Activated naive CD8-positive, alpha-beta T cell (primary cell): ENCODE measurements around the gene BSCL2.

Experiments
- H3K27ac Mint-ChIP-seq: one replicate; pipeline ENCODE4 v1.8.0; 2021; ENCODE audit warnings: mixed read lengths
- H3K27me3 Mint-ChIP-seq: one replicate; pipeline ENCODE4 v1.8.0; 2021; ENCODE audit warnings: mixed read lengths
- H3K36me3 Mint-ChIP-seq: one replicate; pipeline ENCODE4 v1.8.0; 2021; ENCODE audit warnings: mixed read lengths
- H3K4me1 Mint-ChIP-seq: one replicate; pipeline ENCODE4 v1.8.0; 2021; ENCODE audit warnings: low read depth, mixed read lengths
- H3K4me3 Mint-ChIP-seq: one replicate; pipeline ENCODE4 v1.8.0; 2021; ENCODE audit warnings: mild to moderate bottlenecking, mixed read lengths
- H3K9me3 Mint-ChIP-seq: one replicate; pipeline ENCODE4 v1.8.0; 2021; ENCODE audit warnings: low read depth, mixed read lengths

BSCL2 gene

GRCh38 chr11:62726915-62727164 lies 19.6 kb upstream of the BSCL2 start:
- Mint-ChIP-seq H3K4me3 (peak overlapping the region; percentile 96), H3K27me3 (no peaks in the 10 kb centered on the region), H3K27ac (peak overlapping the region; percentile 98), H3K4me1 (peaks cover 54% of the 10 kb centered on the region), H3K9me3 (no peaks in the 10 kb centered on the region), H3K36me3 (peaks cover 20% of the 10 kb centered on the region)

- no peaks in the 10 kb centered on the region for H3K27me3 Mint-ChIP-seq
- no peaks in the 10 kb centered on the region for H3K9me3 Mint-ChIP-seq
- H3K4me3 Mint-ChIP-seq, result peak overlapping the region; percentile 96
- peak overlapping the region; percentile 86 for H3K27ac Mint-ChIP-seq
- H3K36me3 Mint-ChIP-seq, result peaks cover 20% of the 10 kb centered on the region
- H3K4me1 Mint-ChIP-seq, result peaks cover 55% of the 10 kb centered on the region
Measured at GRCh38 chr11:62726156-62726914, 19.1 kb upstream of the BSCL2 start.

DNA sequence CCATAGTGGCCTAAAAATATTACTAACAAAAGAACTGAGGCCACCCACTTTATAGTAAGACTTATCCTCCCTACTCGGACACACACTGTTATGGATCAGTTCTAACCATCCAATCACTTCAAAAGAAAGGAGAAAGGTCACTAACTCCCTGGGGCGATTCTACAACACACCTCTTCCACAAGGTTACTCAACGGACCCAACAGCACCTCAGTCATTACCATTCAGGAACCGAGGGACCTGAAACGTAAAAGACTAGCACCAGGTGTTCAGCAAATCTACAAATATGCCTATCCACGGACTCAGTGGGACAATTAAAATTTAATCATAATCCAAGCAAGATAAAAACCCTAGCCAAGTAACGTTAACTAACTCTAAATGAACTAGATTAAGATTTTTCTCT lies 18.4 kb upstream of the BSCL2 start:
- H3K36me3 Mint-ChIP-seq, result peaks cover 20% of the 10 kb centered on the region
- no peaks in the 10 kb centered on the region for H3K27me3 Mint-ChIP-seq
- H3K27ac Mint-ChIP-seq, result peak overlapping the region; percentile 86

DNA sequence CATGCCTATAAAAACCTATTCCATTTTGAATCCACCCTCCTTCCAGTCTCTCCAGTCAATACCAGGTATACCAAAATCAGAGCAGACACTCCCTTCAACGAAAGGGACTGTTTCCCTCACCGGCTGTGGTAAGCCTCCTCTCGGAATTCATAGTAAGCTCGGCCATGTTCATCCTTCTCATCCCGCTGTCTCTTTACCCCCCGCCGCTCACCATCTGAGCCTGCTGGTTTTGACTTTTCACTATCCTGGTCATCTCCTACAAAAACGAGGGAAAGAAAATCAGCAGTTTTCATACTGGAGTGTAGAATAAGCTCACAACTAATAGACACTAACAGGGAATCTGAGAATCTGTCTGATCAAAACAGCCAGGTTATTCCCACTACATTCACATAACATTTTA lies 16.9 kb upstream of the BSCL2 start:
- Mint-ChIP-seq H3K27me3 (no peaks in the 10 kb centered on the region), H3K4me1 (peaks cover 58% of the 10 kb centered on the region), H3K36me3 (peaks cover 24% of the 10 kb centered on the region), H3K4me3 (peak overlapping the region; percentile 96), H3K9me3 (no peaks in the 10 kb centered on the region), H3K27ac (peak overlapping the region; percentile 62)

More for the DNA sequence above, 18.4 kb upstream of the BSCL2 start:
- Mint-ChIP-seq H3K9me3 (no peaks in the 10 kb centered on the region), H3K4me3 (peak overlapping the region; percentile 96), H3K4me1 (peaks cover 56% of the 10 kb centered on the region)

- Mint-ChIP-seq H3K36me3 (peaks cover 28% of the 10 kb centered on the region), H3K4me3 (no peak overlapping the region), H3K4me1 (peaks cover 61% of the 10 kb centered on the region), H3K27me3 (no peaks in the 10 kb centered on the region), H3K9me3 (no peaks in the 10 kb centered on the region), H3K27ac (peak overlapping the region; percentile 73)
Measured at GRCh38 chr11:62721994-62722393, 14.8 kb upstream of the BSCL2 start.

DNA sequence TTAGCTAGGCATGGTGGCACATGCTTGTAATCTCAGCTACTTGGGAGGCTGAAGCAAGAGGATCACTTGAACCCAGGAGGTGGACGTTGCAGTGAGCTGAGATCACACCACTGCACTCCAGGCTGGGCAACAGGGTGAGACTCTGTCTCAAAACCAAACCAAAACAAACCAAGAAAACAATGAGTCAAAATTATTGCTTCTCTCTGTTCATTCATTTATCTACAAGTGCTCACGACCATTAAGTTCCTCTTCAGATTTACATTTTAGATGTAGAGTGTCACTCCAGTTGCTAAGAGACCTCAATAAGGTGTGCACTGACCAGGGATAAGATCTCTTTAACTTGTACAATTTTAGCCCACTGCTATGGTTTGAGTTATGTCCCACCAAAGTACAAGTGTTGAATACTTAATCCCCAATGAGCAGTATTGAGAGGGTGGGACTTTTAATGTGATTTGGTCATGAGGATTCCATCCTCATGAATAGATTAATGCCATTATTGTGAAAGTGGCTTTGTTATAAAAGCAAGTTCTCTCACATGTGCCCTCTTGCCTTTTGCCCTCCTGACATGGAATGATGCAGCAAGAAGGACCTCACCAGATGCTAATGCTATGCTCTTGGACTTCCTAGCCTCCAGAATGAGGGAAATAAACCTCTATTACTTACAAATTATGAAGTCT lies 12.2 kb upstream of the BSCL2 start:
- Mint-ChIP-seq H3K27ac (peak overlapping the region; percentile 78), H3K36me3 (peaks cover 24% of the 10 kb centered on the region), H3K4me3 (no peak overlapping the region), H3K4me1 (peaks cover 58% of the 10 kb centered on the region), H3K9me3 (no peaks in the 10 kb centered on the region), H3K27me3 (no peaks in the 10 kb centered on the region)

DNA sequence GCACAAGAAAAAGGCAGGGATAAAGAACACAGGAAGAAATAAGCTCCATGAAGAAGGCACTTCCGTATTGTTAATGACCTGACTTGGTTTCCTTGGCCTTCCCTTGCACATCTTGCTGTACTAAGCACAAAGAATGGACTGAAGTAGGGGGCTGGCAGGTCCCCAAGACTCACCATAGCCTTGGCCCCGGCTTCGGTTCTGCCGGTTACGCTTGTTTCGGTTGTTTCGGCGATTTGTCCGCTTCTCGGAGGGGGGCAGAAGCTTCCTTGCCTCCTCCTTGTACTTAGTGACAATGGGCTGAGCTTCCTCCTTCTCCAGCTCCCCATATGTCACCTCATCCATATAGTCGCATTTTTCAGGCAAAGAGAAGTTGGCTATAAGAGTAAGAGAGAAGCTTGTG lies 9.6 kb upstream of the BSCL2 start:
- peaks cover 55% of the 10 kb centered on the region for H3K4me1 Mint-ChIP-seq
- no peaks in the 10 kb centered on the region for H3K9me3 Mint-ChIP-seq
- H3K36me3 Mint-ChIP-seq, result peaks cover 22% of the 10 kb centered on the region
- H3K27ac Mint-ChIP-seq, result peak overlapping the region; percentile 64
- H3K4me3 Mint-ChIP-seq, result no peak overlapping the region
- no peaks in the 10 kb centered on the region for H3K27me3 Mint-ChIP-seq

GRCh38 chr11:62716206-62716605 lies 9.0 kb upstream of the BSCL2 start:
- Mint-ChIP-seq H3K4me1 (peaks cover 51% of the 10 kb centered on the region), H3K27ac (peak overlapping the region; percentile 75), H3K4me3 (no peak overlapping the region), H3K36me3 (peaks cover 22% of the 10 kb centered on the region), H3K9me3 (no peaks in the 10 kb centered on the region), H3K27me3 (no peaks in the 10 kb centered on the region)

DNA sequence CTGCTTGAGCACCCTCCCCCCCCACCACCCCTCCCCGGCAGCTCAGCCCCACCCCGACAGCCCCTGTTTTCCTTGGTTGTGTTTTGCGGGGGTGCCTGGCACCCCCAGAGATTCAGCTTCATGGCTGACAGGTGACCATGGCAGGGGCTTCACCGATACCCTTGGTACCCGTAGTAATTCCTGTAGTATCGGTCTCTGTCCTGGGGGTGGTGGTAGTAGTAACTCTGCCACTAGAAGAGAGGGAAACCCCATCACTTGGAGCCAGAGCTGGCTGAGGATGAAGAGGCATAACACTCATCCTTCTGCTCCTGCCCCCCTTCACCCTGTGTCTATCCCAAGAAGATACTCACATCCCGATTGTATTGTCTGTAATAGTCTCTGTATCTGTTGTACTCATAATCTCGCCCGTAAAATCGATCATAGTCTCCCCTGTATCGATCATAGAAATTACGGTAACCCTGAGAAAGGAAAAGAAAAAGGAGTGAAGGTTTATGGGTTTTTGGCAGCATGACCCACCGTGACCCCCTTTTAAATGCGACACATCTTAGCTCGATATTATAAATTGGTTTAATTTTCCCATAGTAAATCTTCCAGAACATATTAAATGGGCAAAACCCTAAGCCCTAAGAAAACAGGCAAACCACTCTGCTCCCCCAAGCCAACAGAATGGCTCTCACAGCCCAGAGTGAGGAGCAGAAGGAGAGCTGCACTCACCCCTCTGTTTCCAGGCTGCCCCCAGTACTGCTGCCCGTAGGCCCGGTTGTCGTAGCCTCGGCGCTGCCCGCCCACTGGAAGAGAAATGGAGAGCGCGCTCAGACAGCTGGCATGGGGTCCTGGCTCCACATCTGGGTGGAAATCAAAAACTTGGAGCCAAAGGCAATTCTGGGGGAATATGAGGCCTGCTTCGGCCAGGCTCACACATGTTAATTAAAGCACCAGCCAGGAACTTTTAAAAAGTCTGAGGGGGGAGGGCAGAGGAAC lies 8.2 kb upstream of the BSCL2 start:
- H3K36me3 Mint-ChIP-seq, result peaks cover 25% of the 10 kb centered on the region

GRCh38 chr11:62713343-62713742 lies 6.1 kb upstream of the BSCL2 start:
- Mint-ChIP-seq H3K4me1 (peaks cover 55% of the 10 kb centered on the region), H3K9me3 (no peaks in the 10 kb centered on the region), H3K27me3 (no peaks in the 10 kb centered on the region), H3K36me3 (peaks cover 21% of the 10 kb centered on the region), H3K4me3 (no peak overlapping the region), H3K27ac (peak overlapping the region; percentile 88)

More for the DNA sequence above, 8.2 kb upstream of the BSCL2 start:
- Mint-ChIP-seq H3K27ac (peak overlapping the region; percentile 75), H3K4me3 (no peak overlapping the region), H3K9me3 (no peaks in the 10 kb centered on the region), H3K4me1 (peaks cover 49% of the 10 kb centered on the region), H3K27me3 (no peaks in the 10 kb centered on the region)

- H3K27ac Mint-ChIP-seq, result peak overlapping the region; percentile 88
Measured at GRCh38 chr11:62712861-62713260, 5.6 kb upstream of the BSCL2 start.

DNA sequence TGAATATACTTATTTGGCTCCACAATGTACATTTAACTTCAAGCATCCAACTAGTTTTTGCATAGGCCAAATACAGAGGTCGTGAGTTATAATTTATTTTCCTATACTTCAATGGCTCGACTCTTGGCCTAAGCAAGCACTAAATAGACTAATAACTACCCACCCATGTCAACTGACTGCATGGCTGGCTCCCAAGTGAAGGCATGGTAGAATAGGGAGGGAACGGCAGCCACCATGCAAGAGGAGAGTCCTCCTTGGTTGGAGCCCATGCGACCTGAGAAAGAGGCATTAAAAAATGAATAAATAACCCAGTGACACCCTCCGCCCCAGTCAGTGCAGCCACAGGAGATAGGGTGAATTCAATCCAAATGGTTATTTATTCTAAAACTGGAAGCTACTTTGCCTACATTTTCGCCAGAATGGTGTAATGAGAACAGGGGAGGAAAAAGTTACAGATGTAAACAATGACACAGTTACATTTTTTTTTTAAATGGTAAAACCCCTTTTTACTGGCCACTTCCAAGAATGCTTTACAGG lies 5.1 kb upstream of the BSCL2 start:
- H3K9me3 Mint-ChIP-seq, result no peaks in the 10 kb centered on the region
- H3K36me3 Mint-ChIP-seq, result peaks cover 17% of the 10 kb centered on the region
- peak overlapping the region; percentile 88 for H3K27ac Mint-ChIP-seq
- peaks cover 56% of the 10 kb centered on the region for H3K4me1 Mint-ChIP-seq
- H3K27me3 Mint-ChIP-seq, result no peaks in the 10 kb centered on the region
- peak overlapping the region; percentile 42 for H3K4me3 Mint-ChIP-seq

More at GRCh38 chr11:62712861-62713260, 5.6 kb upstream of the BSCL2 start:
- Mint-ChIP-seq H3K36me3 (peaks cover 17% of the 10 kb centered on the region), H3K4me3 (no peak overlapping the region), H3K4me1 (peaks cover 56% of the 10 kb centered on the region), H3K27me3 (no peaks in the 10 kb centered on the region), H3K9me3 (no peaks in the 10 kb centered on the region)

DNA sequence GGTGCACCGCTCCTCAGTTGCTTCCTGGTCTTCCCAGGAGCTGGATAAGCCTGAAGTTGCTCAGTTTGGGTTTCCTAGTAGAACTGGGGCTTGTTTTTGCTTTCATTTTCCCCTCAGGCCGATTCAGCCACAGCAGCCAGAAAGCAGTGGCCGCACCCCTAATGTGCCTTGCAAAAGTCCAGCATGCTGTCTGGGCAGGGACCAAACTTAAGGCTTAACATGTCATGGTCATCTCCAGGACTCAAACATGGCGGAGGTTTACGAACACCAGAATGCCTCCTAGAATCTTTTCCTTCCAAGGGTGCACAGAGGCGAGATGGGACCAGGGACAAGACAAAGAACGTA lies 2.7 kb upstream of the BSCL2 start:
- H3K4me1 Mint-ChIP-seq, result peaks cover 65% of the 10 kb centered on the region
- peaks cover 12% of the 10 kb centered on the region for H3K36me3 Mint-ChIP-seq
- peak overlapping the region; percentile 97 for H3K27ac Mint-ChIP-seq

GRCh38 chr11:62709247-62710000 lies 2.2 kb upstream of the BSCL2 start:
- no peaks in the 10 kb centered on the region for H3K27me3 Mint-ChIP-seq
- peaks cover 63% of the 10 kb centered on the region for H3K4me1 Mint-ChIP-seq
- peak overlapping the region; percentile 97 for H3K27ac Mint-ChIP-seq
- H3K36me3 Mint-ChIP-seq, result peaks cover 11% of the 10 kb centered on the region
- H3K4me3 Mint-ChIP-seq, result peak overlapping the region; percentile 91
- H3K9me3 Mint-ChIP-seq, result no peaks in the 10 kb centered on the region

More for the DNA sequence above, 2.7 kb upstream of the BSCL2 start:
- no peaks in the 10 kb centered on the region for H3K9me3 Mint-ChIP-seq
- no peaks in the 10 kb centered on the region for H3K27me3 Mint-ChIP-seq
- peak overlapping the region; percentile 91 for H3K4me3 Mint-ChIP-seq
